Stimulated activated naive CD8-positive, alpha-beta T cell treated with anti-CD3 and anti-CD28 coated beads, Interleukin-15, Interleukin-2, amounts not matched to agents 100 ng/mL and 50 ng/mL, for 24 hours (primary cell): ENCODE measurements around the gene B3GALT5.

Experiments
- H3K27ac Mint-ChIP-seq: one replicate; pipeline ENCODE4 v1.8.0; 2021; ENCODE audit warnings: mild to moderate bottlenecking, mixed read lengths
- H3K27me3 Mint-ChIP-seq: one replicate; pipeline ENCODE4 v1.8.0; 2021; ENCODE audit warnings: mixed read lengths
- H3K36me3 Mint-ChIP-seq: one replicate; pipeline ENCODE4 v1.8.0; 2021; ENCODE audit warnings: low read depth, mixed read lengths
- H3K4me1 Mint-ChIP-seq: one replicate; pipeline ENCODE4 v1.8.0; 2021; ENCODE audit warnings: low read depth, mixed read lengths
- H3K4me3 Mint-ChIP-seq: one replicate; pipeline ENCODE4 v1.8.0; 2021; ENCODE audit warnings: mild to moderate bottlenecking, mixed read lengths
- H3K9me3 Mint-ChIP-seq: one replicate; pipeline ENCODE4 v1.8.0; 2021; ENCODE audit warnings: mixed read lengths

B3GALT5 gene

GRCh38 chr21:39705849-39706248 lies 93.1 kb downstream of the B3GALT5 start:
- Mint-ChIP-seq H3K36me3 (no peaks in the 10 kb centered on the region), H3K27ac (no peak overlapping the region), H3K27me3 (peaks cover 4% of the 10 kb centered on the region)

GRCh38 chr21:39707316-39707715 lies 94.6 kb downstream of the B3GALT5 start:
- no peaks in the 10 kb centered on the region for H3K4me1 Mint-ChIP-seq
- no peak overlapping the region for H3K4me3 Mint-ChIP-seq
- H3K36me3 Mint-ChIP-seq = no peaks in the 10 kb centered on the region
- H3K27me3 Mint-ChIP-seq = peaks cover 4% of the 10 kb centered on the region
- H3K9me3 Mint-ChIP-seq = no peaks in the 10 kb centered on the region
- H3K27ac Mint-ChIP-seq = no peak overlapping the region

More at GRCh38 chr21:39705849-39706248, 93.1 kb downstream of the B3GALT5 start:
- no peak overlapping the region for H3K4me3 Mint-ChIP-seq
- H3K4me1 Mint-ChIP-seq = no peaks in the 10 kb centered on the region
- no peaks in the 10 kb centered on the region for H3K9me3 Mint-ChIP-seq

GRCh38 chr21:39710866-39711265 lies 98.1 kb downstream of the B3GALT5 start:
- H3K36me3 Mint-ChIP-seq = no peaks in the 10 kb centered on the region
- H3K9me3 Mint-ChIP-seq = no peaks in the 10 kb centered on the region

GRCh38 chr21:39712273-39712672 lies 99.5 kb downstream of the B3GALT5 start:
- no peak overlapping the region for H3K4me3 Mint-ChIP-seq
- no peaks in the 10 kb centered on the region for H3K4me1 Mint-ChIP-seq
- H3K9me3 Mint-ChIP-seq = no peaks in the 10 kb centered on the region
- no peaks in the 10 kb centered on the region for H3K27me3 Mint-ChIP-seq
- H3K36me3 Mint-ChIP-seq = no peaks in the 10 kb centered on the region
- H3K27ac Mint-ChIP-seq = no peak overlapping the region

More at GRCh38 chr21:39710866-39711265, 98.1 kb downstream of the B3GALT5 start:
- Mint-ChIP-seq H3K4me3 (no peak overlapping the region), H3K4me1 (no peaks in the 10 kb centered on the region), H3K27ac (no peak overlapping the region), H3K27me3 (peaks cover 4% of the 10 kb centered on the region)

- no peaks in the 10 kb centered on the region for H3K36me3 Mint-ChIP-seq
- H3K4me1 Mint-ChIP-seq = no peaks in the 10 kb centered on the region
Observed at GRCh38 chr21:39712976-39713375, 100.2 kb downstream of the B3GALT5 start.

GRCh38 chr21:39713905-39714304 lies 101.2 kb downstream of the B3GALT5 start:
- H3K9me3 Mint-ChIP-seq = no peaks in the 10 kb centered on the region
- H3K36me3 Mint-ChIP-seq = no peaks in the 10 kb centered on the region
- H3K27ac Mint-ChIP-seq = no peak overlapping the region
- H3K4me1 Mint-ChIP-seq = no peaks in the 10 kb centered on the region
- no peak overlapping the region for H3K4me3 Mint-ChIP-seq
- peaks cover 7% of the 10 kb centered on the region for H3K27me3 Mint-ChIP-seq

More at GRCh38 chr21:39712976-39713375, 100.2 kb downstream of the B3GALT5 start:
- peaks cover 2% of the 10 kb centered on the region for H3K27me3 Mint-ChIP-seq
- no peak overlapping the region for H3K4me3 Mint-ChIP-seq
- no peak overlapping the region for H3K27ac Mint-ChIP-seq
- no peaks in the 10 kb centered on the region for H3K9me3 Mint-ChIP-seq

- H3K4me3 Mint-ChIP-seq = no peak overlapping the region
- H3K27ac Mint-ChIP-seq = no peak overlapping the region
- H3K9me3 Mint-ChIP-seq = no peaks in the 10 kb centered on the region
- no peaks in the 10 kb centered on the region for H3K4me1 Mint-ChIP-seq
- H3K27me3 Mint-ChIP-seq = peaks cover 7% of the 10 kb centered on the region
- no peaks in the 10 kb centered on the region for H3K36me3 Mint-ChIP-seq
Observed at GRCh38 chr21:39714331-39714730, 101.6 kb downstream of the B3GALT5 start.

- H3K4me1 Mint-ChIP-seq = no peaks in the 10 kb centered on the region
- H3K27me3 Mint-ChIP-seq = peaks cover 11% of the 10 kb centered on the region
- no peak overlapping the region for H3K4me3 Mint-ChIP-seq
- H3K36me3 Mint-ChIP-seq = no peaks in the 10 kb centered on the region
- H3K27ac Mint-ChIP-seq = no peak overlapping the region
- H3K9me3 Mint-ChIP-seq = no peaks in the 10 kb centered on the region
Observed at GRCh38 chr21:39715804-39716397, 103.2 kb downstream of the B3GALT5 start.

- H3K27me3 Mint-ChIP-seq = peaks cover 11% of the 10 kb centered on the region
- no peaks in the 10 kb centered on the region for H3K36me3 Mint-ChIP-seq
- no peak overlapping the region for H3K27ac Mint-ChIP-seq
- no peaks in the 10 kb centered on the region for H3K4me1 Mint-ChIP-seq
- peaks cover 5% of the 10 kb centered on the region for H3K9me3 Mint-ChIP-seq
- H3K4me3 Mint-ChIP-seq = no peak overlapping the region
Observed at GRCh38 chr21:39720126-39720778, 107.5 kb downstream of the B3GALT5 start.

GRCh38 chr21:39721885-39722284 lies 109.1 kb downstream of the B3GALT5 start:
- peaks cover 5% of the 10 kb centered on the region for H3K9me3 Mint-ChIP-seq
- no peak overlapping the region for H3K27ac Mint-ChIP-seq
- H3K4me1 Mint-ChIP-seq = no peaks in the 10 kb centered on the region
- H3K27me3 Mint-ChIP-seq = peaks cover 11% of the 10 kb centered on the region
- no peak overlapping the region for H3K4me3 Mint-ChIP-seq
- no peaks in the 10 kb centered on the region for H3K36me3 Mint-ChIP-seq
